Adrenal gland (tissue), 19 donors: ENCODE data around the gene DOK7. TPM values are rescaled to one million over a fixed set of nuclear protein-coding genes. Genes with fewer than 3 reads are reported as not detected.

Experiments
- DNase-seq, 7 donors: peaks; one replicate each; pipeline ENCODE4 v3.0.0-alpha.2; 2019 to 2020
- H3K27ac ChIP-seq, 5 donors: fragments of 200-600 bp; sonication (generic) in 4 of 5; 1 replicate in 3 of 5; 2 replicates in 2 of 5; pipeline versions ENCODE4 v1.5.1 to v1.8.0; 2016 to 2020; ENCODE audit warnings: mild to moderate bottlenecking in 1 of 5
- H3K27me3 ChIP-seq: fragments of 200-600 bp; 2 replicates; pipeline ENCODE4 v1.8.0; 2021
- H3K36me3 ChIP-seq, 2 donors: fragments of 200-600 bp; replicated peaks in 1 of 2; 1 replicate in 1 of 2; 2 replicates in 1 of 2; pipeline versions ENCODE4 v1.5.1 to v1.8.0; 2018 to 2022
- H3K4me1 ChIP-seq, 2 donors: fragments of 200-600 bp; replicated peaks in 1 of 2; 1 replicate in 1 of 2; 2 replicates in 1 of 2; pipeline versions ENCODE4 v1.5.1 to v1.8.0; 2018 to 2021
- H3K4me3 ChIP-seq, 4 donors: fragments of 200-600 bp; sonication (generic) in 3 of 4; one replicate each; pipeline ENCODE4 v1.5.1; 2016 to 2018
- H3K9me3 ChIP-seq, 3 donors: fragments of 200-600 bp; sonication (generic) in 1 of 3; replicated peaks in 1 of 3; 1 replicate in 2 of 3; 2 replicates in 1 of 3; pipeline versions ENCODE4 v1.5.1 to v1.8.0; 2016 to 2021
- POLR2A ChIP-seq, 2 donors: fragments of 450-650 bp; IDR thresholded peaks; one replicate each; pipeline ENCODE4 v1.6.1; 2017; ENCODE audit warnings: antibody characterized with exemption in 2 of 2, mild to moderate bottlenecking in 2 of 2, moderate library complexity in 1 of 2
- WGBS, 4 donors: extraction: QIAGEN DNeasy Blood & Tissue Kit in 2 of 4; methylation state at CpG; one replicate each; pipeline versions ENCODE4 v1.1.5 to v1.1.7; 2013 to 2017; 5-methylcytosine and 5-hydroxymethylcytosine counted together
- intact Hi-C, 2 donors: fragments of 100-400 bp; cut with DNase I; formaldehyde crosslinking; loops; one replicate each; pipeline versions ENCODE4 v1.14.1 to v1.15.0; 2022 to 2023
- long read RNA-seq, 10 donors: library from polyadenylated mRNA in 3 of 10; unstranded in 2 of 10; stranded (forward) in 1 of 10; transcript quantifications; one replicate each; pipeline ENCODE4 v2.0.0 and lab custom pipeline, GENCODE V29; 2021 to 2026
- polyA plus RNA-seq, 3 donors: library from polyadenylated mRNA; stranded (reverse); fragments of 200-250 nt in 2 of 3; fragments of 350-450 nt in 1 of 3; fragmentation: Illumina TruSeq in 1 of 3; extraction: RNeasy Lipid Tissue Mini Kit (QIAGEN cat#74804) in 1 of 3; gene quantifications; one replicate each; pipeline ENCODE4 v1.2.3, GENCODE V29; 2013 to 2014
- total RNA-seq, 9 donors: library from RNA; depleted of rRNA in 4 of 9; stranded (reverse); fragments of >200 nt in 4 of 9; fragments of 120-200 nt in 1 of 9; fragmentation: NEBNext Ultra II Directional in 1 of 9; extraction: Animal tissue kit (Norgen Biotek cat#: 25700) in 1 of 9; gene quantifications; one replicate each; pipeline versions ENCODE4 v1.1.0 to v1.2.4, GENCODE V29; 2013 to 2023
- TF ChIP-seq, protein P1 (sequence below), 6 experiments: fragments of 450-650 bp in 4 of 6; fragments of 200-600 bp in 2 of 6; sonication (generic) in 1 of 6; IDR thresholded peaks; 1 replicate in 5 of 6; 2 replicates in 1 of 6; pipeline versions ENCODE4 v1.5.1 to v1.8.0; 2016 to 2021; ENCODE audit warnings: antibody characterized with exemption in 6 of 6, mild to moderate bottlenecking in 2 of 6, moderate library complexity in 1 of 6
- donor health status: healthy with polysubstance abuse.
- donor health status: Bipolar disorder and iron deficiency.
- donor health status: DM: yes; HTN: yes; CAD: no.
- donor health status: DM: no; HTN: no; CAD: no.
- donor health status: DM: no; HTN: no; CAD: no.
- donor health status: DM: yes; HTN: yes; CAD: no.

Gene DOK7, protein sequence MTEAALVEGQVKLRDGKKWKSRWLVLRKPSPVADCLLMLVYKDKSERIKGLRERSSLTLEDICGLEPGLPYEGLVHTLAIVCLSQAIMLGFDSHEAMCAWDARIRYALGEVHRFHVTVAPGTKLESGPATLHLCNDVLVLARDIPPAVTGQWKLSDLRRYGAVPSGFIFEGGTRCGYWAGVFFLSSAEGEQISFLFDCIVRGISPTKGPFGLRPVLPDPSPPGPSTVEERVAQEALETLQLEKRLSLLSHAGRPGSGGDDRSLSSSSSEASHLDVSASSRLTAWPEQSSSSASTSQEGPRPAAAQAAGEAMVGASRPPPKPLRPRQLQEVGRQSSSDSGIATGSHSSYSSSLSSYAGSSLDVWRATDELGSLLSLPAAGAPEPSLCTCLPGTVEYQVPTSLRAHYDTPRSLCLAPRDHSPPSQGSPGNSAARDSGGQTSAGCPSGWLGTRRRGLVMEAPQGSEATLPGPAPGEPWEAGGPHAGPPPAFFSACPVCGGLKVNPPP
- total RNA-seq, result 1 to 10 TPM in 6 of 9 donors, under 1 TPM in 3; 0.18 to 4.2 (median 1.1) TPM
- polyA plus RNA-seq, result 1 to 10 TPM in 1 of 3 donors, under 1 TPM in 1, not detected in 1; 0.98 to 3.1 TPM
- long read RNA-seq, donor 1, result 0 reads
- long read RNA-seq, donor 2, result 0 reads
- long read RNA-seq, donor 3, result 0 reads
- long read RNA-seq, donor 4, partial matches to known transcripts, result 0 of 1 reads
- long read RNA-seq, donor 4, other reads (novel, unspliced or antisense), result 0 of 1 reads
- long read RNA-seq, donor 5, partial matches to known transcripts, result 0 of 5 reads
- long read RNA-seq, donor 5, other reads (novel, unspliced or antisense), result 0 of 5 reads
- long read RNA-seq, donor 6, partial matches to known transcripts, result 0 of 3 reads
- long read RNA-seq, donor 6, other reads (novel, unspliced or antisense), result 2 of 3 reads
- long read RNA-seq, donor 7, result 0 reads
- long read RNA-seq, donor 8, result 0 reads
- long read RNA-seq, donor 9, result 0 reads
- long read RNA-seq, donor 10, result 0 reads

DNA sequence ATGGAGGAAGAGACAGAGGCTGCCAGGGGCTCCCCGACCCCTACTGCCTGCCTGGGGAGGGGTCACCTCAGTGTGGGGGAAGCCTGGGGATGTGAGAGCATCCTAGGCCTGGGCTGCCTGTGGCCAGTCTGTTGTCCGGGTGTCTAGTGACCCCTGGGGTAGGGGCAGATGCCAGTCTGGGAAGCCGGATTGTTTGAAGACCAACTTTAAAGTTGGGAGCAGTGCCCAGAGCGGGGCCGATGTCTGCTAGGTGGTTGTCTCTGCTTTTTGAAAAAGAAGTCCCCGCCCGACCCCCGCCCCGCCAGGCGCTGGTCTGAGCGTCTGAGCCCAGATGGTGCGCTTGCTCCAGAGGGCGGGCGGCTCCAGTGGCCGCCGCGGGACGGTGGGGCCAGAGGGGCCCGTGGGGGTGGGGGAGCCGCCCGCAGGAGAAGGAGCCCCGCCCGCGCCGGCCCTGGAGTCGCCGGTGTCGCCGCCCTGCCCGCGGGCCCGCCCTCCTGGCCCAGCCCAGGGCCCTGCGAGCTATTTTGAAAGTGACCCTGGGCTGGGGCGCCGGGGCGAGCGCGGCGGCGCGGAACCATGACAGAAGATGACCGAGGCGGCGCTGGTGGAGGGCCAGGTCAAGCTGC lies at the start of gene DOK7:
Gene DOK7 (plus strand): TSS at position 517 of the 626 bp plus-strand sequence. CDS start 70 bp downstream, at position 587.
- intact Hi-C loops, result no loop called here
- peaks cover 9% of the 10 kb centered on the region in 2 donors for H3K4me1 ChIP-seq
- TF ChIP-seq, protein P1, sequence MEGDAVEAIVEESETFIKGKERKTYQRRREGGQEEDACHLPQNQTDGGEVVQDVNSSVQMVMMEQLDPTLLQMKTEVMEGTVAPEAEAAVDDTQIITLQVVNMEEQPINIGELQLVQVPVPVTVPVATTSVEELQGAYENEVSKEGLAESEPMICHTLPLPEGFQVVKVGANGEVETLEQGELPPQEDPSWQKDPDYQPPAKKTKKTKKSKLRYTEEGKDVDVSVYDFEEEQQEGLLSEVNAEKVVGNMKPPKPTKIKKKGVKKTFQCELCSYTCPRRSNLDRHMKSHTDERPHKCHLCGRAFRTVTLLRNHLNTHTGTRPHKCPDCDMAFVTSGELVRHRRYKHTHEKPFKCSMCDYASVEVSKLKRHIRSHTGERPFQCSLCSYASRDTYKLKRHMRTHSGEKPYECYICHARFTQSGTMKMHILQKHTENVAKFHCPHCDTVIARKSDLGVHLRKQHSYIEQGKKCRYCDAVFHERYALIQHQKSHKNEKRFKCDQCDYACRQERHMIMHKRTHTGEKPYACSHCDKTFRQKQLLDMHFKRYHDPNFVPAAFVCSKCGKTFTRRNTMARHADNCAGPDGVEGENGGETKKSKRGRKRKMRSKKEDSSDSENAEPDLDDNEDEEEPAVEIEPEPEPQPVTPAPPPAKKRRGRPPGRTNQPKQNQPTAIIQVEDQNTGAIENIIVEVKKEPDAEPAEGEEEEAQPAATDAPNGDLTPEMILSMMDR (IDR thresholded peaks at IDR 0.05), result no peak
- no peak for TF ChIP-seq POLR2A (IDR thresholded peaks at IDR 0.05)
- H3K4me3 ChIP-seq, result peak within 1 kb of the TSS in 2 of 4 donors; percentile 32 to 59
- no peaks in the 10 kb centered on the region for H3K27me3 ChIP-seq
- 8 to 14% (median 12%) methylated on average over 6 to 44 of the region's 44 CpGs for WGBS, 4 donors
- H3K36me3 ChIP-seq, result no peaks in the 10 kb centered on the region
- H3K9me3 ChIP-seq, result no peaks in the 10 kb centered on the region
- DNase-seq, result peak; percentile 50 to 77 (median 61)
- H3K27ac ChIP-seq, result no peak within 1 kb of the TSS

DNA sequence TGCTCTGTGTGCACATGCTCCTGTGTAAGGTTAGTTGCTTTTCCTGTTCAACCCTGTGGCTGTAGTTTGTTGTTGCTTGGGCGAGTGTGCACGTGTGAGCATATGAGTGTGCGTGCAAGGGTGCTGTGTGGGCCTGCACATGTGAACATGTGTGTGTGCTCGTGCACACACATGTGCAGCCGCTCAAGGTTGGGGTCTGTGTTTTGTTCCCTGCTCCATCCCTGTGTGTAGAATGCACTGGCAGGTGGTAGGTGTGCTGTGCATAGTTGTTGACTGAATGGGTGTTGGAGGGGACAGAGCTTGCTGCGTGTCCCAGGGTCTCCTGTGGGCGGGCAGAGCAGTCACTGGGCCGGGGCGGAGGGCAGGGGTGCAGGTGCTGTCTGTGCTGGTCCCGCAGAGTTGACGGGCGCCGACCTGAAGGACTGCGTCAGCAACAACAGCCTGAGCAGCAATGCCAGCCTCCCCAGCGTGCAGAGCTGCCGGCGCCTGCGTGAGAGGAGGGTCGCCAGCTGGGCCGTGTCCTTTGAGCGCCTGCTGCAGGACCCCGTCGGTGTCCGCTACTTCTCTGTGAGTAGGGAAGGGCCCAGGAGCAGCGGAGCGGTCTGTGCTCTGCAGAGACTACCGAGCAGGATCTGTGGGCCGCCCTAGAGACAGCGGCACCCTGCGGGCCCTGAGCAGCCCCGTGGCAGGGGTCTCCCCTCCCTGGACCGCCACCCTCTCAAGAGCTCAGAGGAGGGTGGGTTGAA lies 49.3 kb upstream of the DOK7 start:
- no peak overlapping the region for H3K27ac ChIP-seq
- WGBS, 4 donors, result 88 to 93% (median 91%) methylated on average over 27 to 32 of the region's 32 CpGs
- peaks cover 9% of the 10 kb centered on the region in 2 donors for H3K4me1 ChIP-seq
- H3K9me3 ChIP-seq, result no peaks in the 10 kb centered on the region
- TF ChIP-seq POLR2A (IDR thresholded peaks at IDR 0.05), result no peak
- TF ChIP-seq, protein P1 (IDR thresholded peaks at IDR 0.05), result no peak
- intact Hi-C loops, result no loop called here
- H3K27me3 ChIP-seq, result no peaks in the 10 kb centered on the region
- H3K36me3 ChIP-seq, result peaks cover 0 to 21% of the 10 kb centered on the region in 2 donors
- H3K4me3 ChIP-seq, result no peak overlapping the region
- DNase-seq, result peak in 1 of 7 donors; percentile 4

DNA sequence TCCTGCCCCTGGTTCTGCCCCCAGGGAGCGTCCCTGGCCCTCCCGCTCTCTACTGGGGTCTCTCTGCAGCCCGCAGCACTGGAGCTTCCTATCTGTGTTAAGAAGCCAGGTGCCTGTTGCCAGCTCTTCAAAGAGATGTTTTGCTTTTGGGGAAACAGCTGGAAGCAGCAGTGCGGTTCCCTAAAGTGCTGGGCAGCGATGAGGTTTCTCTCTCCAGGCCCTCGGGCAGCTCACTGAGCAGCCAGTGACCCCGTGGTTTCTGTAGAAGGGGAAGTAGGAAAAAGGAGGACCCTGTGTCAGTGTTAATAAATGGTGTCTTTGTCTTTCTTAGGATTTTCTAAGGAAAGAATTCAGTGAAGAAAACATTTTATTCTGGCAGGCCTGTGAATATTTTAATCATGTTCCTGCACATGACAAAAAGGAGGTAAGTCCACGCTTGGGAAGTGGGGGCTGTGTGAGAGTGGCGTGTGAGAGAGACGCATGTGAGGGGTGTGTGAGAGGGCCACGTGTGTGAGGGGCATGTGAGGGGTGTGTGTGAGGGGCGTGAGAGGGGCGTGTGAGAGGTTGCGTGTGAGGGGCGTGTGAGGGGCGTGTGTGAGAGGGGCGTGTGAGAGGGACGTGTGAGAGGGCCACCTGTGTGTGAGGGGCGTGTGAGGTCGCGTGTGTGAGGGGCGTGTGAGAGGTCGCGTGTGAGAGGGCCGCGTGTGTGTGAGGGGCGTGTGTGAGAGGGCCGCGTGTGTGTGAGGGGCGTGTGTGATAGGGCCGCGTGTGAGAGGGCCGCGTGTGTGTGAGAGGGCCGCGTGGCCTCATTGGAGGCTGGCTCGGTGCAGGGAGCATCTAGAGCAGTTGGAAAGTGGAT lies 48.5 kb upstream of the DOK7 start:
- Histone ChIP-seq H3K4me3 (no peak overlapping the region), H3K27me3 (no peaks in the 10 kb centered on the region), H3K36me3 (peaks cover 0 to 21% of the 10 kb centered on the region in 2 donors), H3K4me1 (peaks cover 8% of the 10 kb centered on the region in 2 donors), H3K9me3 (no peaks in the 10 kb centered on the region), H3K27ac (no peak overlapping the region)
- TF ChIP-seq POLR2A (IDR thresholded peaks at IDR 0.05), result no peak
- TF ChIP-seq, protein P1 (IDR thresholded peaks at IDR 0.05), result no peak
- 85 to 91% (median 88%) methylated on average over 34 to 37 of the region's 37 CpGs for WGBS, 4 donors
- intact Hi-C loops, result no loop called here
- DNase-seq, result peak in 2 of 7 donors; percentile 9 to 24
